SH-SY5Y (cell line): ENCODE results near the gene ANP32D.

Source experiments
- GATA2 ChIP-seq: IDR thresholded peaks from 2 replicates; pipeline ENCODE4 v1.6.1; 2011; ENCODE audit warnings: mild to moderate bottlenecking, low read depth, low read length
- GATA3 ChIP-seq: IDR thresholded peaks from 2 replicates; pipeline ENCODE4 v1.6.1; 2011; ENCODE audit warnings: low read depth, mild to moderate bottlenecking, low read length, moderate library complexity

DNA sequence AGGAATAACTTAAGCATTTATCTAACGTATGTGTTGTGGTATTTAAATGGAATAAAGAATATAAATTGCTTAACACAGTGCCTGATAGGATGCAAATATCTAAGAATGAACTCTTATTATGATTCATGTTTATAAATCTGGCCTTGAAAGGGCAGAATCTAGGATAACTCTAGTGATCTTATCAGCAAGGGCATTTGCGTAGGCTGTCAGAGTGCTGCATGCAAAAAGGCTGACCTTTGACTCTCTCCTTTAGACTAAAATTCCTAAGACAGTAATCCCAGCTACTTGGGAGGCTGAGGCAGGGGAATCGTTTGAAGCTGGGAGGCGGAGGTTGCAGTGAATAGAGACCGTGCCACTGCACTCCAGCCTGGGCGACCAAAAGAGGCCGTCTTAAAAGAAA, 31.3 kb upstream of the ANP32D start:
- TF ChIP-seq GATA2 (no peak), GATA3 (no peak)
